Measurements from ENCODE around the gene ZDHHC24.

Gene ZDHHC24

DNA sequence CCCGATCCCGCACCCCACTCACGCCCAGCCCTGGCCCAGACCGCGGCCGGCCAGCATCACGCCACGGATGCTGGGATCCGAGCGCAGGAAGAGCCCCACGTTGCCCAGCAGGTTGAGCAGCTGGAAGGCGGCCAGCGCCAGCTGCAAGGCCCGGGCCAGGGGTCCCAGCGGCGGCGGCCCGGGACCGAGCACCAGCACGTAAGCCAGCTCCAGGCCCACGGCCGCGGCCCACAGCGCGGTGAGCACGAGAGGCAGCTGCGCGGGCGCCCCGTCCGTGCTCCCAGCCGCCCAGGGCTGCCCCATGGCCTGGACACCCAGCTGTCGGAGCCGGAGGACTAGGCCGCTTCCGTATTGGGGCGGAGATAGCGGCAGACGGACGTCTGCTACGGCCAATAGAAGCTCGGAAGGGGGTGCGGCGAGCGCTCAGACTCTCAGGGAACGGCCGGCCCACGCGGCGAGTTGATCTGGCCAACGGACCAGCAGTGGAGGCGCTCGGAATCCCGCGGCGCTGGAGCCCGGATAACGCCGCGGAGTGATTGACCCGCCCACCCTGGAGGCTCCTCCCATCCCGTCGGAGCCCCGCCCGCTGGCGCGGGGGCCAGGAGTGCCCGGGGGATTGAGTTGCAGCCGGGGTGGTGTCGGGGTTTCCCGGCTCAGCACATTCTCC lies at the start of gene ZDHHC24:
Gene ZDHHC24 (minus strand): TSS at position 348 of the 667 bp plus-strand sequence. CDS start 45 bp downstream, at position 303.
- H3K4me1 ChIP-seq (ENCODE audit: insufficient read depth, poor library complexity, severe bottlenecking) = no peaks in the 10 kb centered on the region
- no peak within 1 kb of the TSS for H3K27ac ChIP-seq (ENCODE audit: poor library complexity, severe bottlenecking)
- H3K4me3 ChIP-seq (ENCODE audit: severe bottlenecking) = peak within 1 kb of the TSS; percentile 78
- TF ChIP-seq, protein P1, sequence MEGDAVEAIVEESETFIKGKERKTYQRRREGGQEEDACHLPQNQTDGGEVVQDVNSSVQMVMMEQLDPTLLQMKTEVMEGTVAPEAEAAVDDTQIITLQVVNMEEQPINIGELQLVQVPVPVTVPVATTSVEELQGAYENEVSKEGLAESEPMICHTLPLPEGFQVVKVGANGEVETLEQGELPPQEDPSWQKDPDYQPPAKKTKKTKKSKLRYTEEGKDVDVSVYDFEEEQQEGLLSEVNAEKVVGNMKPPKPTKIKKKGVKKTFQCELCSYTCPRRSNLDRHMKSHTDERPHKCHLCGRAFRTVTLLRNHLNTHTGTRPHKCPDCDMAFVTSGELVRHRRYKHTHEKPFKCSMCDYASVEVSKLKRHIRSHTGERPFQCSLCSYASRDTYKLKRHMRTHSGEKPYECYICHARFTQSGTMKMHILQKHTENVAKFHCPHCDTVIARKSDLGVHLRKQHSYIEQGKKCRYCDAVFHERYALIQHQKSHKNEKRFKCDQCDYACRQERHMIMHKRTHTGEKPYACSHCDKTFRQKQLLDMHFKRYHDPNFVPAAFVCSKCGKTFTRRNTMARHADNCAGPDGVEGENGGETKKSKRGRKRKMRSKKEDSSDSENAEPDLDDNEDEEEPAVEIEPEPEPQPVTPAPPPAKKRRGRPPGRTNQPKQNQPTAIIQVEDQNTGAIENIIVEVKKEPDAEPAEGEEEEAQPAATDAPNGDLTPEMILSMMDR (IDR thresholded peaks at IDR 0.05; ENCODE audit: poor library complexity, severe bottlenecking) = no peak
- H3K27me3 ChIP-seq (ENCODE audit: insufficient read depth, poor library complexity, severe bottlenecking) = no peaks in the 10 kb centered on the region
- peak; percentile 97 for DNase-seq (ENCODE audit: low spot score)
- peak; percentile 98 for ATAC-seq (ENCODE audit: low read depth)
- H3K36me3 ChIP-seq (ENCODE audit: low read depth) = no peaks in the 10 kb centered on the region
- no peaks in the 10 kb centered on the region for H3K9me3 ChIP-seq (ENCODE audit: severe bottlenecking)

DNA sequence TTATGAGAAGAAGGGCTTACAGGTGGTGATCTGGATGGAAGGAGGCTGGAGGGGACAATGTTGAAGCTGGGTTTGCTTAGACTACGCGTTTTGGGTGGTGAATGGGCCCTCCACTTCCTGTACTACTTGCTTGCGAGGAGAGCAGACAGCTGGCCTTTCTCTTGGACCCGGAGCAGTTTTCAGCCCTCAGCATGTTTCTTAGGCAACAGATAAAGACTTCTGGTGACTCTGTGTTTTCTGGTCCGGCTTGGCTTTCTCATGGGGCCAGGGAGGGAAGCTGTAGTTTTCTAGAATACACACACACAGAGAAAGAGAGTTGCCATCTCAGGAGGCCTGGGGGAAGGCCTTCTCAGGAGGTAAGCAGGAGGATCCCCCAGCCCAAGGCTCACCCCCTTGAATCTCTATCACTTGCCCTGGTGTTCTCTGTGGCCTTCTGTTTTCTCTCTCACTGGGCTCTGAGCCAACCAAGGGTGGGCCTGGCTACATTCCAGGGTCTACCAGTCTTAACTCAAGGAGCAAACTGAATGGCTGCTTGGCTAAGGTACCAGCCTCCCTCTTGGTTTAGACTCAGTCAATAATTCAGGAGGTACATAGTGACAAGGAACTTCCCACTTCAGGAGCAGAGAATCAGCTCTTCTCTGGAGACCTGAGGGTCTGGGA lies 49.5 kb upstream of the ZDHHC24 start:
- H3K27me3 ChIP-seq (ENCODE audit: insufficient read depth, poor library complexity, severe bottlenecking) = no peaks in the 10 kb centered on the region
- no peaks in the 10 kb centered on the region for H3K4me1 ChIP-seq (ENCODE audit: insufficient read depth, poor library complexity, severe bottlenecking)
- no peak overlapping the region for H3K27ac ChIP-seq (ENCODE audit: poor library complexity, severe bottlenecking)
- H3K36me3 ChIP-seq (ENCODE audit: low read depth) = 0 out of 2 replicates have a peak, but pooled peaks cover 5% of the 10 kb centered on the region
- DNase-seq (ENCODE audit: low spot score) (no peak), ATAC-seq (ENCODE audit: low read depth) (no peak)
- no peaks in the 10 kb centered on the region for H3K9me3 ChIP-seq (ENCODE audit: severe bottlenecking)
- H3K4me3 ChIP-seq (ENCODE audit: severe bottlenecking) = no peak overlapping the region
- TF ChIP-seq, protein P1 (IDR thresholded peaks at IDR 0.05; ENCODE audit: poor library complexity, severe bottlenecking) = no peak

- H3K4me1 ChIP-seq (ENCODE audit: insufficient read depth, poor library complexity, severe bottlenecking) = no peaks in the 10 kb centered on the region
- no peak for DNase-seq (ENCODE audit: low spot score)
- H3K4me3 ChIP-seq (ENCODE audit: severe bottlenecking) = peak overlapping the region; percentile 49
- no peak for ATAC-seq (ENCODE audit: low read depth)
- TF ChIP-seq, protein P1 (IDR thresholded peaks at IDR 0.05; ENCODE audit: poor library complexity, severe bottlenecking) = no peak
- H3K9me3 ChIP-seq (ENCODE audit: severe bottlenecking) = no peaks in the 10 kb centered on the region
- no peak overlapping the region for H3K27ac ChIP-seq (ENCODE audit: poor library complexity, severe bottlenecking)
- no peaks in the 10 kb centered on the region for H3K27me3 ChIP-seq (ENCODE audit: insufficient read depth, poor library complexity, severe bottlenecking)
- no peaks in the 10 kb centered on the region for H3K36me3 ChIP-seq (ENCODE audit: low read depth)
These were observed 47.8 kb upstream of the ZDHHC24 start for GRCh38 chr11:66593650-66594049.

GRCh38 chr11:66593303-66593635 lies 47.4 kb upstream of the ZDHHC24 start:
- Histone ChIP-seq H3K36me3 (ENCODE audit: low read depth) (no peaks in the 10 kb centered on the region), H3K27me3 (ENCODE audit: insufficient read depth, poor library complexity, severe bottlenecking) (no peaks in the 10 kb centered on the region), H3K9me3 (ENCODE audit: severe bottlenecking) (no peaks in the 10 kb centered on the region), H3K27ac (ENCODE audit: poor library complexity, severe bottlenecking) (no peak overlapping the region), H3K4me1 (ENCODE audit: insufficient read depth, poor library complexity, severe bottlenecking) (no peaks in the 10 kb centered on the region), H3K4me3 (ENCODE audit: severe bottlenecking) (peak overlapping the region; percentile 49)
- TF ChIP-seq, protein P1 (IDR thresholded peaks at IDR 0.05; ENCODE audit: poor library complexity, severe bottlenecking) = no peak
- ATAC-seq (ENCODE audit: low read depth) (peak; percentile 45), DNase-seq (ENCODE audit: low spot score) (no peak)

All from RWPE2 (cell line).